ENCODE results near the gene SBK2.

DNA sequence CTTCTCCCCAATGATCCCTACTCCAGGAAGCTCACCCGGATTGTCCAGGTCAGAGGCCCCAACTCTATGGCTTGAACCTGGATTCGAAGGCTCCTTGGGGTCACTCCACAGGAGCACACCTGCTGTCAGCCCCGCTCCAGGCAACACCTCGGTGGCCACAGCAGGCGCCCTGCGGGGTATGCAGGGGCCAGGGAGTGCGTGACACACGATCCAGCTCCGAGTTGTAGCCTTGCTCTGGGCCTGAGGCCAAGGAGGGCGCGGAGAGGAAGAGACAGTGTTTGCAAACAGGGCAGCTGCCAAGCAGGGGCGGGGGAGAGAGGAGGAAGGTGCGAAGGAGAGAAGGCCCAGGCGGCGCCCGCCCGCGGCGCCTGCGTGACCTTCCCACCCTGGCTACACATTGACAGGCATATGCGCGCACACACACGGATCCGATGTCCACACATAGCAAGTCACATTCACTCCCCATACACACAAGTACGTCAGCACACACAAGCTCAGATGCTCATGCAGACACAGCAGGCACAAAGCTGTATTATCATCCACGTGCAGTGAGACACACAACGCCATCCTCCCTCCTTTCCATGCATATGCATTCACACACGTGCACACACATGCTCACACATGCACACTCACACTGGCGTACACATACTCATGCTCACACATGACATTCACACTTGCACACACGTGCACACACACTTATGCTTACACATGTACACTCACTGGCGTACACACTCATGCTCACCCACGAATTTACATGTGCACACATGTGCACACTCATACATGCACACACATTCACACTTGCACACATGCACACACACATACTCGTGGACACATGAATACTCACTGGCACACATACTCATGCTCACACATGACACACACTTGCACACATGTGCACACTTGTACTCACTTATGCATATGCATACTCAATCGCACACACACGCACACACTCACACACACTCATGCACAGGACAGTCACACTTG is 10.4 kb downstream of the SBK2 start:
- no peak for TF ChIP-seq POLR2A (IDR thresholded peaks at IDR 0.05)
- TF ChIP-seq, protein P1, sequence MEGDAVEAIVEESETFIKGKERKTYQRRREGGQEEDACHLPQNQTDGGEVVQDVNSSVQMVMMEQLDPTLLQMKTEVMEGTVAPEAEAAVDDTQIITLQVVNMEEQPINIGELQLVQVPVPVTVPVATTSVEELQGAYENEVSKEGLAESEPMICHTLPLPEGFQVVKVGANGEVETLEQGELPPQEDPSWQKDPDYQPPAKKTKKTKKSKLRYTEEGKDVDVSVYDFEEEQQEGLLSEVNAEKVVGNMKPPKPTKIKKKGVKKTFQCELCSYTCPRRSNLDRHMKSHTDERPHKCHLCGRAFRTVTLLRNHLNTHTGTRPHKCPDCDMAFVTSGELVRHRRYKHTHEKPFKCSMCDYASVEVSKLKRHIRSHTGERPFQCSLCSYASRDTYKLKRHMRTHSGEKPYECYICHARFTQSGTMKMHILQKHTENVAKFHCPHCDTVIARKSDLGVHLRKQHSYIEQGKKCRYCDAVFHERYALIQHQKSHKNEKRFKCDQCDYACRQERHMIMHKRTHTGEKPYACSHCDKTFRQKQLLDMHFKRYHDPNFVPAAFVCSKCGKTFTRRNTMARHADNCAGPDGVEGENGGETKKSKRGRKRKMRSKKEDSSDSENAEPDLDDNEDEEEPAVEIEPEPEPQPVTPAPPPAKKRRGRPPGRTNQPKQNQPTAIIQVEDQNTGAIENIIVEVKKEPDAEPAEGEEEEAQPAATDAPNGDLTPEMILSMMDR (IDR thresholded peaks at IDR 0.05) = no peak

All from esophagus squamous epithelium (tissue), 4 donors.